HG03108 (cell line): ENCODE results near the gene LIF.

Experiments used
- ATAC-seq: cut with Tn5 transposase; IDR thresholded peaks from one replicate; pipeline ENCODE4 v1.9.1; 2021; ENCODE audit warnings: moderate library complexity; ENCODE audit not compliant: unreplicated experiment

The LIF gene

DNA sequence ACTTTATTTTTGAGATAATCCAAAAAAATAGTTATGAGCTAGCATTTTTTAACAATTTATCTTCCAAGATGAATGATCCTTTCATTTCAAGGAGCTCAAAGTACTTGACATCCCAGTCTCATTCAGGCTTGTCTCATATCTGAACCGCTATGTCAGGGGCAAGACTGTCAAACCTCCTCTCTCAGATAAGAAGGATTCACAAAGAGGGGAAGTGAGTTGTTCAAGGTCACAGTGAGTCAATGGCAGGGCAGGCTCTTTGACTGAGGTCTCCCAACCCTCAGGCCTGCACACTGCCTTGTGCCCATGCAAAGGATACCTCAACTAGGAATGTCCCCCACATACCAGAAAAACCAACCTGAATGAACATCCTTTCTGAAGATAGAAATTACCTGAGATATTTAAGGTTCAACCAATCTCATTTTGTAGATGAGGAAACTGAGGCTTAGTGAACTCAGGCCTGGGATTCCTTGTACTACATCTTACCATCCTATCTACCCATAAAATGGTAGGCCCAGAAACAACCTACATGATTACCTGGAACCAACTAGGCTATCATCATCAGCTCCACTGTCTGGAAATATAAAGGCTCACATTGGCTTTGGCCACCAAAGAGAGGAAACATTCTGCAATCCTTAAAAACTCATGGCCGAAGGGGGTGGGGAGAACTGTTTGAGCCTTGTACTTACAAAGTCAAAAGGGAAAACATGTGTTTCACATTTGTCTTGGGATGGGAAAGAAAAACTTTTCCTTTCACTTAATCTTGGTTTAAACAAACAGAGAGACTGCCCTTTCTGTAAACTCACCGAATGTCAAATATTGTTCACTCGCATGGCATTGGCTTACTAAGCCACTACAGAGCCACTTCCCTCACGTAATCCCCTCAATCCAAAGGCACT, 51.1 kb downstream of the LIF start:
- no peak for ATAC-seq

GRCh38 chr22:30193031-30193775, 53.4 kb downstream of the LIF start:
- no peak for ATAC-seq

DNA sequence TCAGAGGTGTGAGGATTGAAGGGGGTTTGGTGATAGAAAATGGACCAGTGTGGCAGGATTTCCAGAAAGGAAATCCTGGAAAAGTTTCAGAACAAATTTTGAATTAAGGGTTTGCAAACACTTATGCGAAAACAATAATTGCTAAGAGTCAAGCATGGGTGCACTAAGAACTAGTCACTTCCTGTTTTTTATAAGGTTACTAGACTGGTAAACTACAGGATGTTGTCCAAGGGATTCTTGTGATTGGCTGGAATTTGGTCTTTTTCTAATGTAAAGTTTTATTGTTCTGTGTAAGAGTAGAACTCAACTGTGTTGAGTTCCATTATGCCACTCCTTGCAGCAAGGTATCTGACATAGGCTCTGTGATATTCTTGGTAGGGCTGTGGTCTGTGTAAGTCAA, 54.1 kb downstream of the LIF start:
- no peak for ATAC-seq

DNA sequence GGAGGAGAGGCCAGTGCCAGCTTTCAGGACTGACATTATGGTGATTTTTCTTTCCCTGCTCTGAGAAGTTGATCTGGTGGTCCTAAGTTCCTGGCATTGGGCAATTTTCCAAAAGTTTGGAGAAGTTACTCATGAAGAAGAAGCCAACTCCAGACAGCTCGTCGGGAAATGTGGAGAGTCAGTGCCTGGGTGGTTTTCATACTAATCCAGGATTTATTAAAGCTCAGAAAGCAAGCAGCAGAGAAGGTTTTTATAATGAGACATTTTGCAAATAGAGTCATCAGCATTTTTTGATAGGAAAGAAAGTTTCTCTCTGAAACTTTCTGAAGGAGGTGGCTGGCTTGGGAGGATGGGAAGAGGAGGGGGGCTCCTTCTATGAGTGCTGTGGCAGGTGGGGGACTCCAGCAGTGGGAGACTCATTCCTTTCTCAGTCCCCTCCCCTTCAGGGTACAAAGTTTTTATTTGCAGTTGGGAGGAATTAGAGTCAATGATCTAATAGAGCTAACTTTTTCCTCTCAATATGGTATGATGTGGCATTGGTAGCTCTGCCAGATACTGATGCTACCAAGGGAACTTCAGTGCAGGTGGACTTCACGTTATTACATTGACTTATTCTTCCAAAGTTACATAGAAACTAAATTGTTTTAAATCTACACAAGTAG, 55.4 kb downstream of the LIF start:
- no peak for ATAC-seq

DNA sequence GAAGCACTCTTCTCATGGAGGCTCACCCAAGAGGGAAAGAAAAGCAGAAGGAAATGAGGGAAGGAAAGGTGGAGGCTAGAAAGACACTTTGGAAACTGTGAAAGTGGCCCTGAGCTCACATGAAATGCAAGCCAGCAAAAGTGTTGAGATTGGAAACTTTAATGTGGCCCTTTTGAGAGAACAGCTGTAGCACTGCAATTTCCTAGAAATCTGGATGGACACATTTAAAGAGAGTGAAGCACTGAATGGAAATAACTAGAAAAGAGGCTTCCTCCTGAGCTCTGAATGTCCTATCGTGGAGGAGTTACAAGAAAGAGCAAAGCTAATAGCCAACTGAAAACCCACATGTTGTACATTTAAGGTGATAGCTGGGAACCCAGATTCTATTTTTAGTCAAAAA, 56.0 kb downstream of the LIF start:
- ATAC-seq, result no peak
